GM12874 (cell line): ENCODE measurements around the gene RPUSD4.

Experiments used
- TF ChIP-seq, protein P1 (sequence below): IDR thresholded peaks from 2 replicates; pipeline ENCODE4 v1.5.1; 2011; ENCODE audit warnings: low read depth, mild to moderate bottlenecking, control low read depth, low read length, moderate library complexity; ENCODE audit not compliant: insufficient read depth

RPUSD4 gene

GRCh38 chr11:126233391-126233790 lies 21.9 kb upstream of the RPUSD4 start:
- TF ChIP-seq, protein P1, sequence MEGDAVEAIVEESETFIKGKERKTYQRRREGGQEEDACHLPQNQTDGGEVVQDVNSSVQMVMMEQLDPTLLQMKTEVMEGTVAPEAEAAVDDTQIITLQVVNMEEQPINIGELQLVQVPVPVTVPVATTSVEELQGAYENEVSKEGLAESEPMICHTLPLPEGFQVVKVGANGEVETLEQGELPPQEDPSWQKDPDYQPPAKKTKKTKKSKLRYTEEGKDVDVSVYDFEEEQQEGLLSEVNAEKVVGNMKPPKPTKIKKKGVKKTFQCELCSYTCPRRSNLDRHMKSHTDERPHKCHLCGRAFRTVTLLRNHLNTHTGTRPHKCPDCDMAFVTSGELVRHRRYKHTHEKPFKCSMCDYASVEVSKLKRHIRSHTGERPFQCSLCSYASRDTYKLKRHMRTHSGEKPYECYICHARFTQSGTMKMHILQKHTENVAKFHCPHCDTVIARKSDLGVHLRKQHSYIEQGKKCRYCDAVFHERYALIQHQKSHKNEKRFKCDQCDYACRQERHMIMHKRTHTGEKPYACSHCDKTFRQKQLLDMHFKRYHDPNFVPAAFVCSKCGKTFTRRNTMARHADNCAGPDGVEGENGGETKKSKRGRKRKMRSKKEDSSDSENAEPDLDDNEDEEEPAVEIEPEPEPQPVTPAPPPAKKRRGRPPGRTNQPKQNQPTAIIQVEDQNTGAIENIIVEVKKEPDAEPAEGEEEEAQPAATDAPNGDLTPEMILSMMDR: no peak

- TF ChIP-seq, protein P1: no peak
Observed at GRCh38 chr11:126232683-126233082, 21.2 kb upstream of the RPUSD4 start.

- TF ChIP-seq, protein P1: no peak
Observed at GRCh38 chr11:126231725-126232459, 20.4 kb upstream of the RPUSD4 start.

DNA sequence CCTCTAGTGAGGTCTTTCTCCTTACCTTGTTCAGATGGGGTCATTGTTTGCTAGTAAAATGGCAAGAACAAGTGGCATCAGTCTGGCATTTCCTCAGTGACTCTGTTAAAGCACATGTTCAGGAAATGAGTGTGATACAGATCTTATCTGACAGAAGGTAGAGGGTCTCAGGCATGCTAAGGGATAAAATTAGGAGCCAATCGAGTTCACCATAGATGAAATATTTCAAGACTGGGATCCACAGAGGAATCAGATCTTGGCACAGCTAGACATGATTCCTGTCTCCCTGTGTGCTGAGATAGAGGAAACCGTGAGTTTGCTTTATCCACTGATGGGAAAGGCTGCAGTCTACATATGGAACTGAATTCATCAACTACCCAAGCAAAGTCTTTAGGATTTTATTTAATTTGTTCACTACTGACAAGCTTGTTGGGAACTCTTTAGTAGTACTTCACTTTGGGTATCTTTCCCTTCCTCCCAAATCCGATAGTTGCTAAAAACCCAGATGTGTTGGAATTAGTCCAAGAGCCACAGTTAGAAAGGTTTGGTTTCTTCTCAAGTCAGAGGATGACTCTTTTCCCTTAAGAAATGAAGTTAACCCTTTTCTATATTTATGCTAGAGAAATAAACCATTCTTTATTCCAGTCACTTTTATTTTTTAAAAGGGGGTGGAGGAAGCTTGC lies 18.5 kb upstream of the RPUSD4 start:
- TF ChIP-seq, protein P1: no peak

GRCh38 chr11:126226334-126227084 lies 15.1 kb upstream of the RPUSD4 start:
- TF ChIP-seq, protein P1: no peak

DNA sequence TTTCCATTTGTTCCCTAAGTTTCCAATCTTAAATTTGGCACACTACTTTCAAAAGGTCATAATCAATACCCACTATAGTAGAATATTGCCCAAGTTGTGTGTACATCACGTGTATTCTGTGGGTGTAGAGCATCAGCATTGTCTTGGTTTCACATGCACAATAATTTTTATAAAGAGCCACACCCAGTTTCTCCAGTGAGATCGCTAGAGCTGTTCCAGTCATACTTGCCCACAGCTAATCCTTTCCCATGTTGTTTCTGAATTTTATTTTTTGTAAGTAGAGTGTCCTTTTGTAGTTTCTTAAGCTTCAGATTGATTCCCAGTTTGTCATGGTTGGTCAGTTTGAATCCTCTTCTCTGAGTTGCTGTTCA lies 13.8 kb upstream of the RPUSD4 start:
- TF ChIP-seq, protein P1: no peak

DNA sequence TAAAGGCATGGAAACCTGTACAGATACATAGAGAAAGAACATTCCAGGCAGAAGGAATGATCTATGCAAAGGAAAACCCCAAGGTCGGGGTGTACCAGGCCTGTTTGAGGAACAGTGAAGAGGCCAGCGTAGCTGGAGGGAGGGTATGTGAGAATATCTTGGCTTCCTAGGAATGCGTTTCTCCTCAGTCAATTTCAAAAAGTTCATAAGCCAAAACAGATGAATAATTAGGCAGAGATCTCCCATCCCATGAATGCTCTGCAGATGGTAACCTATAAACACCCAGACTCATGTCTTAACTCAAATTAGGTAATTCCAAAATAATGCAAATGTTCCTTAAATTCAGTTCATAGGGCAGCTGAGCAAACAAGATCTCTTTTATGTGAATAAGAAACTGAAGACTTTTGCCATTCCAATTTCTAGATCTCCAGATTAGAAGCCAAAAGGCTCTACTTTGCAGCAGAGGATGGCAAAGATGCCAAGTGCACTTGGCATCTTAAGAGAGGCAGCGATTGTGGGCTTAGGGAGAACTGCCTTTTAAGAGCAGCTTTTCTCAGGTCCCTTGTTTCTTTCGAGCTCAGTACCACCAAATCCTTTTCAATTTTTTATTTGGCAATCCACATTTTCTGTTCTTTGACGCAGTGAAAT lies 13.3 kb upstream of the RPUSD4 start:
- TF ChIP-seq, protein P1: no peak
